ENCODE measurements around the gene NUP62.
"Not testable (repeated sequence)": the region's sequence is repeated elsewhere in the genome, so short reads cannot be mapped to it uniquely, and the experiment has no call there.

The NUP62 gene

DNA sequence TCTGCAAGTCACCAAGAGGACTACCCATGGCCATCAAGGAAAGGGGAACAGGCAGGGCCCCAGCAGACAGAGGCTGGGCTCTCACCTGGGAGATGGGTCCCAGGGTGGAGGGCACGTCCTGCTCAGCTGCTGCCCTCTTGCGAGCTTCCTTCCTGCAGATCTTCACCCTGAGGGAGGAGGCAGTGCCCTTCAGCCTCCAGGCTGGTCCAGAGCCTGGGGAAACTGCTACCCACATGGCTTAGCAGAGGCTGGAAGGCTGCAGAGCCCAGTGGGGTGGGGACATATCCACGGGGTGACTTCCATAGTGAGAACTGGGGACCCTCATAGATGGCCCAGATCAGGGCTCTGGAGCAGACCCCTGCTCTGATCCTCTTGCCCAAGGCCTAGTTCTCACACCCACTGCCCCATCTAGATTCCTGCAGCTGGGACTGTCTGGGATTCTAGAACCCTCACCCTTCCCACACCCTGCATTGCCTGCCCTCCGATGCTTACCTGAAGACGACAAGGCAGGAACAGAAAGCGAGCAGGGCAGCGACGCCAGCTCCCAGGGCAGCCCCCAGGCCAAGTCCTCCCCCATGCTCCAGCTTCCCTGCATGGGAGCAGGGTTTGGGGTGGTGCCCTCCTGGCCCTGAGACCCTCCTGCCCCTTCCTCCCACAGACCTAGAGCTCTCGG, 22.6 kb upstream of the NUP62 start:
- no peak for DNase-seq

DNA sequence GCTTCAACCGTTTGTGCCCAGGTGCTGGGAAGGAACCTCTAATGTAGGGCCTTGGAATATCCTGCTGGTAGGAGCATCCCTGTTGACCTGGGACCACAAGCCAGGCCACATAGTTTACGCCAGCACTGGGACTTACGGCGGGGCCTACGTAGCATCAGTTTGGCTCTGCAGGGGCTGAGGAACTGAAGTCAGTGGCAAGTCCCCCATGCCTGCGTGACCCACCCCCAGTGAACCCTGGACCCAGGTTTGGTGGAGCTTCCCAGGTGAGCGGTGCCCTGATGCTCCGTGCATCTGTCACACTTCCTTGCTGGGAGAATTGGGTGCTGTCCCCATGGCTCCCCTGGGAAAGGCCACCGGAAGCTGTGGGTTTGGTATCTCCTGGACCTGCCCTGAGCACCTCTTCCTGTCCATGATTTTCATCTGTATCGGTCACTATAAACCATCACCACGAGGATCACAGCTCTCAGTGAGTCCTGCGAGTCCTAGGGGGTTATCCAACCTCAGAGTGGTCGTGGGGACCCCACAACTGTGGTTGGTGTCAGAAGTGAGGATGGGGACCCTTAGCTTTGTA, 21.7 kb upstream of the NUP62 start:
- DNase-seq: no peak

DNA sequence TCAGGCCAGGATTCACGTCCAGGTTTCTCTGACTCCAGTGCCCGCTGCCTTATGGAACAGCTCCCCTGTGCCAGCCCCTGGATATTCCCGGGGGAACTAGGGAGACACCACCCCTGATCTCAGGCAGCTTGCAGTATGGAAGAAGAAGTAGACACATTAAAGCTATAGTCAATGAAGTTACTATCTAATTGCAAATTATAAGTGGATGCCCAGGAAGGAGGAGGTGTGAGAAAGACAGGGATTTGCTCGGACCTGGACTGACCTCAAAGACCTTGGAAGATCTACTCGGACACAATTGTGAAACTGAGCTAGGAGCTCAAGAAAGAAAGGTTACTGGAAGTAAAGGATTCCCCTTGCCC, 21.3 kb upstream of the NUP62 start:
- DNase-seq: no peak

DNA sequence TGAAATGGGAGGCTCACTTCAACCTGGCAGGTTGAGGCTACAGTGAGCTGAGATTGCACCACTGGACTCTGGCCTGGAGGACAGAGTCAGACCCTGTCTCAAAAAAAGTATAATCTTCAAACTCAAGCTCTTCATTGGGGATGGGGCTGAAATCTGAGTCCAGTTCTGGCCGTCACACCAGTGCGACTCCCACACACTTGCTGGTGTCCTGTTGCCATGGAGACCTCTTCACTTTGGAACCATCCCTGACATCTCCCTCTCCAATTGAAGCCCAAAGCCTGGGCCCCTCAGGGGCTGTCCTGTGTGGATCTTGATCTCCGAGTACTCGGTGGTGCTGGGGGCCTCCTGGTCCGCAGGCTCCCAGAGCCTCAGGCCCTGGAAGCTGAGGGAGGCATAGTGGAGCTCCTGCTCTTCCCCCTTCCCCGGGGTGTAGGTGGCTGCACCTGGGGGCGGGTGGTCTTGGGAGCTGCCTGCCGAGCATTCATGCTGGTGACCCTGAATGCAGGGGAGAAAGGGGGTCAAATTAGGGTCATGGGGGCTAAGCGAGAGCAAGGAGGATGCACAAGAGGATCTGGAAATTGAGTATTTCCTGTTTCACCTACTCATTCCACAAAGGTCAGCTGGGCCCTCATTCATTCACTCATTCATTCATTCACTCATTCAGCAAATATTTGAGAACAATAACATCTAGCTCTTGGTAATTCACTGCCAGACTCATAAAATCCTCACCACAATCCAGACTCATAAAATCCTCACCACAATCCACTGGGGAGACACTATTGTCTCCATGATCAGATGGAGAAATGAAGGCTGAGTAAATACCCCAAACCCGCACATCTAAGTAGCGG, 20.7 kb upstream of the NUP62 start:
- DNase-seq: no peak

DNA sequence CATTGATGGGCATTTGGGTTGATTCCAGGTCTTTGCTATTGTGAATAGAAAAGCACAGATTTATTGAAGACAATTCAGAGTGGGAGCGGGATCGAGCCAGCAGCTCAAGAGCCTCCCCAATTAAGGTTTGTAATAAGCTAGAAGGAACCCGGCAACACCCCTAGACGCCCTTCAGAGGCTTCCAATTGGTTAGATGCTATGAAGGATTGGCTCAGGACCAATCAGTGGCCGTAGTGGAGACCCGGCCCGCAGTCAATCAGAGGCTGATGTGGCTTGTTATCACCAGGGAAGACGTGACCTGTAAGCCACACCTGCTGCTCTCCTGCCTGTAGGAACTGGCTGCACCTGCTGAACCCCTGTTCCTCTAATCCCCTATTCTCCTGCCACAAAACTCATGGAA, 17.1 kb upstream of the NUP62 start:
- DNase-seq: no peak

DNA sequence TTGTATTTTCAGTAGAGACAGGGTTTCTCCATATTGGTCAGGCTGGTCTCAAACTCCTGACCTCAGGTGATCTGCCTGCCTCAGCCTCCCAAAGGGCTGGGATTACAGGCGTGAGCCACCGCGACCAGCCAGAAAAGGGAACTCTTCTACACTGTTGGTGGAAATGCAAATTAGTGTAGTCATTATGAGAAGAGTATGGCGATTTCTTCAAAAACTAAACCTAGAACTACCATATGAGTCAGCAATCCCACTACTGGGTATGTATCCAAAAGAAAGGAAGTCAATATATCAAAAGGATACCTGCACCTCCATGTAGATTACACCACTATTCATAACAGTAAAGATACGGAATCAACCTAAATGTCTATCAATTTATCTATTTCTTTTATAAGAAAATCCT, 15.3 kb upstream of the NUP62 start:
- not testable (repeated sequence) for DNase-seq

DNA sequence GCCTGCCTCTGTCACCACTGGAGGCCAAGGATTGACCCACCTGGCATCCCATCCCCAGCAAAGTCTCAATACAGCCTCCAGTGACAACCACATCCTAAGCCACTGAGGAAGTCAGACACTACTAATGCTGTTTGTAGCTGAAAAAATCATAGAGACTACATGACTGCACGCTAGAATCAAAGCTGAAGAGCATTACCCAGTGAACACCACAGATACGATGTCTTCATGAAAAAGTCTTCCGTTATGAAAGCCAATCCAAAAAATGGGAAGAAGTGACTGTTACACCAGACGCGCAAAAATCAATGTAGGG, 11.1 kb upstream of the NUP62 start:
- no peak for DNase-seq

DNA sequence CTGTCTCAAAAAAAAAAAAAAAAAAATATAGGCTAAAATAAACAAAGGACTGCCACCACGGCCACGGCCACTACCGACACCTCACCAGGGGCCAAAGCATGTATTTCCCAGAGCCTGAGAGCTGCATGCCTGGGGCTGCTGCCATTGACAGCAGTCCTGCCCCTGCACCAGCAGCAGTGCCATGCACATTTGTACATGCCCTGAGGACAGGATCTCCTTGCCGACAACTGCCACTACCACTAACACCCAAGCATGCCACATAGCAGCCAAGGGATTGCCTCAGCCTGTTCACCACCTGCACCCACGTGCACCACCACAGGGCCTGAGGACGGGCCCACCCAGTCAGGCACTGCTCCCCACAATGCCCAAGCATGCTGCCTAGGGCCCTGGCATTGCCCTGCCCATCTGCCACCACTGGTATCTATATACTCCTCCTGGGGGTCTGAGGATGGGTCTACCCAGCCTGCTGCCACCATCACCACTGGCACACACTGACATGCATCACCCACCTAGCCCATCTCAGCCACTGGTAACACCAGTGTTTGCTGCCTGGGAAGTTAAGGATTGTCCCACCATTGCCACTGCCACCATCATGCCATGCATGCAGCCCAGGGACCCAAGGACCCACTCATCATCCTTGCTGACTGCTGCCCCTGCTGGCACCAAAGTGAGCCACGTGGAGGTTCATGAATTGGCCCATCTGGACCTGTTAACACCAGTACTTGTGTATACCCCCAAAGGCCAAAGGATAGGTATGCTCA, 10.6 kb upstream of the NUP62 start:
- DNase-seq: no peak

DNA sequence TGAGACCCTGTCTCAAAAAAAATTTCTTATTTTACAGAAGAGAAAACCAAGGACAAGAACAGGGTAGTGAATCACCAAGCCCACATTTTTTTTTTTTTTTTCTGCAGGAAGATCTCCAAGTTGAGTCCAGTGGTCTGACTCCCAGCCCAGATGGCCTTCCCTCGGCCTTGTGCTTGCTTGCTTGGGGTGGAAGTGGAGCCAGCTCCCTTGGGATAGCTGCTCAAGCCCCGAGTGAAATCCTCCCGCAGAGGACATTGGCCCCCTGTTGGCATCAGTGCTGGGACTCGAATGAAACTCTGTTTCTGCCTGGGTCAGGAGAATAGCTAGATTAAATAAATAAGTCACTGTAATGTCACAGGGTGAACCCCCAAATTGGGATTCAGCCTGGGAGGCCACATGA, 9.4 kb upstream of the NUP62 start:
- DNase-seq: no peak

DNA sequence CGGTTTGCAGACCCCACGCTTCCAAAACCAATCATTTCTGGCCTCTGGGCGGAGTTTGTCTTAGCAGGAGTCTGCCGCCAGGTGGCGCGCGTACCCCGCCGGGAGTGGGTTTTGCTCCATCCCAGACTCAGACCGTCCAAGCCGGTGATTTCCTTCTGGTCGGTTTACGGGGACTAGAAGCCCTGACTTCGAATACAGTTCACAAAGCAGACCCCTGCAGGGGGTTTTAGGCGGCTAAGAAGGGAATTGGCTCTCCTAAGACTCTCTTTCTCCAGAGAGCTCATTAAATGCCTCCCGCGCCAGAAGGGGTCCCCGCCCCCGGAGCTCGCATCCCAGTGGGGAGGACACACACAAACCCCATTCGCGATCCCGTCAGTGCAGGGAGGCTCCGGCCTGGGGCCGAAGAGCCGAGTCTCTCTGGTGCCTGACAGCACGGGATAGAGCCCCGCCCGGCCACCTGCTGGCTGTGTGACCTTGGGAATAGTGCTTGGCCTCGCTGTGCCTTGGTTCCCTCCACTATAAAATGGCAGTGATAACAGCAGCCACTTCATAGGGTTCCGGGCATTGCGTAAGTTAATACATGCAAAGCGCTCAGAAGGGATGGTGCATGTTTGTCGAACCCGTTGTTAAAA, 8.6 kb upstream of the NUP62 start:
- DNase-seq: peak; percentile 71

DNA sequence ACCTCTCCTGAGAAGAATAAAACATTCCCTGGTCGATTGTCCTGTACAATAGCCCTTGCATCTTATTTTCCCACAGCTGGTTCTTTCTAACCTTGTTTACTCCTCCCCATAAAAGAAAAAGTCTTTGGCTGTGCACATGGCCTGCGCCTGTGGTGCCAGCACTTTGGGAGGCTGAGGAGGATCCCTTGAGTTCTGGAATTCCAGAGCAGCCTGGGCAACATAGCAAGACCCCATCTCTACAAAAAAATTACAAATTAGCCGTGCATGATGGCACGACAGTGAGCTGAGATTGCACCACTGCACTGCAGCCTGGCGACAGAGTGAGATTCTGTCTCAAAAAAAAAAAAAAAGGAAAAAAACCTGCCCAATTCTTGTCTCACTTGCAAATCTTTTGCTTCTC, 7.2 kb upstream of the NUP62 start:
- DNase-seq: no peak

DNA sequence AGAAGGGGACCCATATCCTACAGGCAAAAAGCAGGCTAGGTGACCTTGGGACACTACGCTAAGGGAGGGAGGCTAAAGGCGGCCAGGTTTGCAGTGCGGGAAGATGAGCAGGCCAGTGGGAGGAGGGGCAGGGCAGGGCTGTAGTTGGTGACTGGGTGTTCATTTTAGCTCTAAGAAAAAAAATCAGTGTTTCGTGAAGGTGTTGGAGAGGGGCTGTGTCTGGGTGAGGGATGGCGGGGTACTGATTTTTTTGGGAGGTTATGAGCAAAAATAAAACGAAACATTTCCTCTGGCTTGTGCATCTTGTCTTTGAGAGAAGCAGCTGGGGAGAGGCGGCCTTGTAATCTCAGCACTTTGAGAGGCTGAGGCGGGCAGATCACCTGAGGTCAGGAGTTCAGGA, 4.3 kb upstream of the NUP62 start:
- DNase-seq: no peak

DNA sequence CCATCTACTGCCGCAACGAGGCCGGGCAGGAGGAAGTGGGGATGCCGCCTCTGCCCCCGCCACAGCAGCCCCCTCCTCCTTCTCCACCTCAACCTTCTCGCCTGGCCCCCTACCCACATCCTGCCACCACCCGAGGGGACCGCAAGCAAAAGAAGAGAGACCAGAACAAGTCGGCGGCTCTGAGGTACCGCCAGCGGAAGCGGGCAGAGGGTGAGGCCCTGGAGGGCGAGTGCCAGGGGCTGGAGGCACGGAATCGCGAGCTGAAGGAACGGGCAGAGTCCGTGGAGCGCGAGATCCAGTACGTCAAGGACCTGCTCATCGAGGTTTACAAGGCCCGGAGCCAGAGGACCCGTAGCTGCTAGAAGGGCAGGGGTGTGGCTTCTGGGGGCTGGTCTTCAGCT, 3.4 kb upstream of the NUP62 start:
- no peak for DNase-seq

DNA sequence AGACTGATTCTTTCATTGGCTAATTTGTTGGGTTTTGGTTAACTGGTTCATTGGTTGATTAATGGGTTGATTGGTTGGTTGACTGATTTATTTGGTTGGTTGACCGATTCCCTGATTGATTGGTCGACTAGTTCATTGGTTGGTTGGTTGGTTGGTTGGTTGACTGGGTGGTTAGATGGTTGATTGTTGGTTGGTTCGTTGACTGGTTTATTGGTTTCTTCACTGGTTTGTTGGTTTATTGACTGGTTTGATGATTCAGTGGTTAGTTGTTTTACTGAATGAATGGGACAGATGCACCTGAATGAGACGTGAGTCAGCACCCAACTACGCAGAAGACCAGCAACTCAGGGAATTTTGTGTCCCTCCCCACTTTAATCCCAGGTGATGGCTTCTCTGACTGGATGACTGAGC, 2.7 kb upstream of the NUP62 start:
- no peak for DNase-seq

DNA sequence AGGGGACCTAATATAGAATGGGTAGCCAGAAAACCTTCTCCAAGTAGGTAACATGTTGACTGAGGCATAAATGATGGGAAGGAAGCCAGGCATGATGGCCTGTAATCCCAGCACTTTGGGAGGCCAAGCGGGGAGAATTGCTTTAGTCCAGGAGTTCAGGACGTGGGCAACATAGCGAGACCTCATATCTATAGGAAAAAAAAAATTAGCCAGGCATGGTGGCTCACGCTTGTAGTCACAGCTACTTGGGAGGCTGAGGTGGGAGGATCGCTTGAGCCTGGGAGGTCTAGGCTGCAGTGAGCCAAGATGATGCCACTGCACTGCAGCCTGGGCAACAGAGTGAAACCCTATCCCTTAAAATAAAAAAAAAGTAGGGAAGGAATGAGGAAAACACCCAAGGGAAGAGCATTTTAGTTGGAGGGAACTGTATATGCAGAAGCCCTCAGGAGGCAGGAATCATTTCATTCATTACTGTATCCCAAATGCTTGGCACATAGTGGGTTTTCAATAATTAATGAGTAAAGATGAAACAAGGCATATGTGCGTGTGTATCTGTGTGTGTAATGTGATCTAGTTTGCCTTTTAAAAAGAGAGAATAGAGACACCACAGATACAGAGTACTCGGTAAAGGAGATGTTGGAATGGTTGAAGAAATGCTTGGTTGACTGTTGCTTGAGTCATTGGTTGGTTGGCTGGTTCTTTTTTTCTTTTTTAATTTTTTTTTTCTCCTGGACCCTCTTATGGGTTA, 2.2 kb upstream of the NUP62 start:
- DNase-seq: no peak

DNA sequence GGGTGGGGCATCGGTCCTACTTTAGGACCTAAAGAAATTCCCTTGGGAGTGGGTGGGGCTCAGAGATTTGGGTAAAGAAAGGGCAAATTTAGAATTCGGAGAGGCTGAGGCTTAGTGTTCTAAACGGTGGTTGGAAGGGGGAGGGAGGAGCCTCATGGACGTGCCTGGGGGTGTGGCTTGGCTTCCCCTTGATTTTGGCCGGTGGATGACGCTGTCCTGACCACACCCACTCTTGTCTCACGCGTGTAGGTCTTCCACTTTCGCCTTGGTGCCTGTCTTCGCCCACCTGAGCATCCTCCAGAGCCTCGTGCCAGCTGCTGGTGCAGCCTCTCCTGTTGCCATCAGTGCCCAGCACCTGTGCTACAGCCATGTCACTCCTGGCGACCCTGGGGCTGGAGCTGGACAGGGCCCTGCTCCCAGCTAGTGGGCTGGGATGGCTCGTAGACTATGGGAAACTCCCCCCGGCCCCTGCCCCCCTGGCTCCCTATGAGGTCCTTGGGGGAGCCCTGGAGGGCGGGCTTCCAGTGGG, 1.2 kb upstream of the NUP62 start:
- no peak for DNase-seq

DNA sequence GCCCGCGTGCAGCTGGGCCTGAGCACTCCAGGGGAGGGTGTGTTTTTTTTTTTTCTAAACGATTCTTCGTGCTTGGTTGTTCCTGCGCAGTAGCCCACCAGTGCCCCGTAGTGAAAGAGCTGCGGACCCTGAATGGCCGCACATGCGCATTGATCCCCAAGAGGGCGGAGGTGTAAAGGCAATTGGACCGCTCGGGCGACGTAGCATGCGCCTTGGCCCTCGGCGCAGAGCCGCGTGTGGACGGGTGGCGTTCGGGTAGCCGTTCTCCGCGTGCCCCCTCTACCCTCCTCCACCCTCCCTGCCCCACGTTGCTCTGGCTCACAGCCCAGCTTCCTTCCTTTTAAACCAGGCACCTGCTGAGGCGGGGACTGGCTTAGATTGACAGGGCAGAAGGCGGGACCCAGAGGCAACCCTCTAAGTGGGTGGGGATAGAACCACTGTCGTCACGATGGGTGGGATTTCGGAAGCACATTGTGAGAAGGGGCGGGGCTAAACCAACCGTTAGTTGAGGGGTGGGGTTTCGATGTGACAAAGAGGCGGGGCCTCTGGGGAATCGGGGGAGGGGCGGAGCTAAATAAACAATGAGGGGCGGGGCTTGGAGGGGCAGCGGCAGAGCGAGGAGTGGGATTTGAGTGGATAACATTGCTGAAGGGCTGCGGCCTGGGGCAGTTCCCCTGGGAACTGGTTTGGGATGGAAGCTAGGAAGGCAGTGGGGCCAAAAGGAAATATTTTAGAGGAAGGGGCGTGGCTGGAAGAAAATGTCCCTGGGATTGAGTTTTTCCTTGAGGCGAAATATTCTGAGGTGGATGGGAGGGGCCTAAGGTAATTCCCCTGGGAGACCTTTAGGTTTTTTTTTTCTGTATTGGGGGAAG, 543 bp upstream of the NUP62 start:
- DNase-seq: peak; percentile 96

DNA sequence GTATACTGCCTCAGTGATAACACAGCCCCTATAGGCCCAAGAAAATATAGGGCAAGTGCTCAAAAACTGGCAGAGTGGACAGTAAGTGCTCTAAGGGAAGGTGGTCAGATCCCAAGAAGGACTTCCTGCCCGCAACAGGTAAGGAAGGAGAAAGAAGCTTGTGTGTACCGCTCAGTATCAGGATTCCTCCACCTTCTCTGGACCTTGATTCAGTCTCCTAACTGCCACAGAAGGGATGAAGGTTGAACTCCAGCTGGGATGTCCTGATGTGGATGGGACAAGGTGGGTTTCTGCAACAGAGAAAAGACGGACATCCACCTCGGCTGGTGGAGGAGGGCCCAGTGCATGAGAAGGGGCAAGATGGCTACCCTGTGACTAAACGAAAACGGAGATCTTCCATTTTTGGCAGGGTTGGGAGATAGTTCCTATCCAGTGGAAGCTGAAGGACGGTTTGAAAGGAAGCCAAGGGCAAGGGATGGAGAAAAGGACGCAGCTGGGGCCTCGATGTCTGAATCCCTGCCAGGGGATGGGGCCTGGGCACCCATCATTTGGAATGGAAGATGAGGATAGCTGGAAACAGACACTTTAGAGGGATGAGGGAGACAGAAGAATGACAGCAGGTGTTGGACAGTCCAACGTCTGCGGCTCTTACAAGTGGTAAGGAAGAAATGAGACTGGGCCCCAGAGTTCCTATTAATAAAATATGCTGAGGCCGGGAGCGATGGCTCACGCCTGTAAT, 1.6 kb downstream of the NUP62 start:
- DNase-seq: no peak

DNA sequence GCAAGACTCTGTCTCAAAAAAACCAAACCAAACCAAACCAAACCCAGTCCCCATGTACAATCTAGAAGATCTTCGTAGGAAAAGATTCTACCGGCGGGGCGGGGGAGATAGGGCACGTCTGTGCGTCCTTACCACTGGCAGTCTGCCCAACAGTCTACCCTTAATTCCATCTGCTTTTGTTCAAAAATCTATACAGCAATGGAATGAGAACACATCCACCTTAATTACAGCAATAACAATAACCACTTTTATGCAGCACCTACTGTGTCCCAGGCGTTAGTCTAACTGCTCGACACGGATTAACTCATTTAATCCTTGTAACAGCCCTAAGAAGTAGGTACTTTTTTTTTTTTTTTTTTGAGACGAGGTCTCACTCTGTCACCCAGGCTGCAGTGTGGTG, 2.8 kb downstream of the NUP62 start:
- no peak for DNase-seq

DNA sequence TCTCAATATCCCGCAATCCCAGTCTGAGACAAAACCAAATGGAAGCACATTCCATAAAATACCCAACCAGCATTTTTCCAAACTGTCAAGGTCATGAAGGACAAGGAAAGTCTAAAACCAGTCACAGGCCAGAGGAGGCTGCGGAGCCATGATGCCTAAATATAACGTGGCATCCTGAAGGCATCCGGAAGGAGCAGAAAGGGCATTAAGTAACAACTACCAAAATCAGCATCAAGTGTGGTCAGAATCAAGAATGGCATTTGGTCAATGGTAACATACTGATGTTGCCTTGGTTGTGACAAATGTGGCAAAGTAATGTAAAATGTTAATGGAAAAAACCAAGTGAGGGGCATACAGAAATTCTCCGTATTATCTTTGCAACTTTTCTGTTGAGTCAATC, 3.8 kb downstream of the NUP62 start:
- no peak for DNase-seq
